IPS-15b (cell line): ENCODE data around the gene GJA1.
A peak's percentile ranks its signal among the peaks of the same experiment; 100 is the strongest.
"Not testable (repeated sequence)": the region's sequence is repeated elsewhere in the genome, so short reads cannot be mapped to it uniquely, and the experiment has no call there.

Experiments
- H3K27me3 ChIP-seq: one replicate; pipeline ENCODE4 v1.6.1; 2013; ENCODE audit warnings: low read length; ENCODE audit not compliant: control insufficient read depth, insufficient read depth
- H3K36me3 ChIP-seq: one replicate; pipeline ENCODE4 v1.6.1; 2013; ENCODE audit warnings: low read length; ENCODE audit not compliant: control insufficient read depth, insufficient read depth
- H3K4me1 ChIP-seq: one replicate; pipeline ENCODE4 v1.6.1; 2013; ENCODE audit warnings: mild to moderate bottlenecking, low read length; ENCODE audit not compliant: control insufficient read depth, insufficient read depth
- H3K4me3 ChIP-seq: one replicate; pipeline ENCODE4 v1.5.1; 2013; ENCODE audit warnings: low read depth, low read length
- H3K9ac ChIP-seq: one replicate; pipeline ENCODE4 v1.6.1; 2013; ENCODE audit warnings: low read depth, mild to moderate bottlenecking, low read length
- H3K9me3 ChIP-seq: one replicate; pipeline ENCODE4 v1.6.1; 2013; ENCODE audit warnings: mild to moderate bottlenecking, low read length; ENCODE audit not compliant: control insufficient read depth, insufficient read depth

The GJA1 gene

DNA sequence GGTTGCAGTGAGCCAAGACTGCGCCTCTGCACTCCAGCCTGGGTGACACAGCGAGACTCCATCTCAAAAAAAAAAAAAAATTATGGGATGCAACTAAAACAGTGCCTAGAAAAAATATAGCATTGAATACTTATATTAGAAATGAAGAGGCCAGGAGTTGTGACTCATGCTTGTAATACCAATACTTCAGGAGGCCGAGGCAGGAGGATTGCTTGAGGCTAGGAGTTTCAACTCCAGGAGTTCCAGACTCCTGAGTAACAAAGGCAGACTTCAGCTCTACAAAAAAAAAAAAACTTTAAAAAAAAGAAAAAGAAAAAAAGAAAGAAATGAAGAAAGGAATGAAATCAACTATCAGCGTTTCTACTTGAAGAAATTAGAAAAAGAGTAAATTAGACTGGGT lies 17.1 kb upstream of the GJA1 start:
- no peaks in the 10 kb centered on the region for H3K9me3 ChIP-seq
- no peak overlapping the region for H3K9ac ChIP-seq
- H3K36me3 ChIP-seq = no peaks in the 10 kb centered on the region
- H3K4me3 ChIP-seq = no peak overlapping the region
- H3K27me3 ChIP-seq = no peaks in the 10 kb centered on the region
- H3K4me1 ChIP-seq = no peaks in the 10 kb centered on the region

GRCh38 chr6:121426686-121427085 lies 8.8 kb upstream of the GJA1 start:
- Histone ChIP-seq H3K4me3 (no peak overlapping the region), H3K36me3 (no peaks in the 10 kb centered on the region), H3K4me1 (peaks cover 4% of the 10 kb centered on the region), H3K9ac (no peak overlapping the region), H3K9me3 (no peaks in the 10 kb centered on the region), H3K27me3 (no peaks in the 10 kb centered on the region)

DNA sequence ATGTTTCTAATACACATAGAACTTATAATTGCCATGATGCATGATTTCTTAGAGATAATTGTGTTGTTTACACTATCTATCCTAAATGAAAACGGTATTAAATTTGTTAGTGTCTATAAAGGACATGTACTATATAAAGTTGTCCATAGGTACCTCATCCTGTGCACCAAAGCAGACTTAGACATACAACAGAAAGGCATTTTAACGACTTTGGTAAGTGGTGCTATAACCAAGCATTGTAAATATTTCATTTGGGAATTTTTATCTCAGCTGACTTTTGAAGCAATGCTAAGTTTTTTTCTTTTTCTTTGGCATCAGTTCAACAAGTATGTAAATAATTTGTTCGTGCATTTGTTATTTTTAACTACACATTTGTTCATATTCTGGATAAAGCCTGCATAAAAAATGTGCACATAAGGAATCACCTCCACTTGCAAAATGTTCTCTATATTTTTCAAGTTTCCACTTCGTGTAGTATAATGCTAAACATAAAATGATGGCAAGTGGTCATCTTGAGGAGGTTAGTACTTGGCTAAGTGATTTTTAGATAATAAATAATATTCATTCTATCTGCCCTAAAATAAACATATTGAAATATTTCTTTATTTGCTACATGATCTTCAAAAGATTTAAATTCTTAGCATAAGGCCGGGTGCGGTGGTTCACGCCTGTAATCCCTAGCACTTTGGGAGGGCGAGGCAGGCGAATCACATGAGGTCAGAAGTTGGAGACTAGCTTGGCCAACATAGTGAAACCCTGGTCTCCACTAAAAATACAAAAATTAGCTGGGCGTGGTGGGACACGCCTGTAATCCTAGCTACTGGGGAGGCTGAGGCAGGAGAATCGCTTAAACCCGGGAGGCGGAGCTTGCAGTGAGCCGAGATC lies 6.3 kb upstream of the GJA1 start:
- Histone ChIP-seq H3K9me3 (no peaks in the 10 kb centered on the region), H3K27me3 (no peaks in the 10 kb centered on the region), H3K9ac (no peak overlapping the region), H3K4me1 (peaks cover 16% of the 10 kb centered on the region), H3K4me3 (no peak overlapping the region), H3K36me3 (no peaks in the 10 kb centered on the region)

GRCh38 chr6:121430514-121431460 lies 4.7 kb upstream of the GJA1 start:
- no peak overlapping the region for H3K9ac ChIP-seq
- no peaks in the 10 kb centered on the region for H3K36me3 ChIP-seq
- no peaks in the 10 kb centered on the region for H3K9me3 ChIP-seq
- peak overlapping the region; percentile 16 for H3K4me3 ChIP-seq
- peaks cover 22% of the 10 kb centered on the region for H3K4me1 ChIP-seq
- H3K27me3 ChIP-seq = no peaks in the 10 kb centered on the region

DNA sequence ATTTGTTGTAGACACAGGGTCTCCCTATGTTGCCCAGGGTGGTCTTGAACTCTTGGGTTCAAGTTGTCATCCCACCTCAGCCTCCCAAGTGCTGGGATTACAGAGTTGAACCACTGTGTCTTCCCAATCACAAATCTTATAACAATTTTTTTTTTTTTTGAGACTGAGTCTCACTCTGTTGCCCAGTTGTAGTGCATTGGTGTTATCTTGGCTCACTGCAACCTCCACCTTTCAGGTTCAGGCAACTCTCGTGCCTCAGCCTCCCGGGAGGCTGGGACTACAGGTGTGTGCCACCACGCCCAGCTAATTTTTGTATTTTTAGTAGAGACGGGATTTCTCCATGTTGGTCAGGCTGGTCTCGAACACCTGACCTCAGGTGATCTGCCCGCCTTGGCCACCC lies 3.7 kb upstream of the GJA1 start:
- H3K36me3 ChIP-seq, H3K9ac ChIP-seq, H3K27me3 ChIP-seq, H3K4me3 ChIP-seq, H3K9me3 ChIP-seq: not testable (repeated sequence)
- H3K4me1 ChIP-seq = peaks cover 22% of the 10 kb centered on the region

DNA sequence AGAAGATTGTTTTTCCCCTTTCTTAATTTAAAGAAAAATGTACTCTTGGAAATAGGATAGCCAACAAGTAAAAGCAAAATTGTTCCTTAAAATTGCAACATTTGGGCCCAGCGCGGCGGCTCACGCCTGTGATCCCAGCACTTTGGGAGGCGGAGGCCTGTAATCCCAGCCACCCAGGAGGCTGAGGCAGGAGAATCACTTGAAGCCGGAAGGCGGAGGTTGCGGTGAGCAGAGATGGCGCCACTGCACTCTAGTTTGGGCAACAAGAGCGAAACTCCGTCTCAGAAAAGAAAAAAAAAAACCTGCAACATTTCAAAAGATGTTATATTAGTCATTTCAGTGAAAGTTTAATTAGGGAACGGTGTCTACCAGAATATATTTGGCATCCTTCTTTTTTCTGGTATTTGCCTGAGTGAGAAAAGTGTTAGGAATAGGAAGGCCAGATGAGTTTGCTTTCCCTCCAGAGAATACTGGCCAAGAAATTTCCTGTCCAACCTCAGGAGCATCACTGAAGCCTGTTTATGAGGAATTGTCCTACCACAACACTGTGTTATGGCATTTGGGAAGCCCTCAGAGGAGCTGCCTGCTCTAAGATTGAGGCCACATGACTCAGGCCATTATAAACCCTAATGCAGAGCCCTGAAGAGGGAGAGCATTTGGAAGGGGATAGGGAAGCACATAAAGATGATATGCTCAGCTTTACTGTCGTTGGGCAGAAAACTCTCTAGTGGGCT lies 1.2 kb upstream of the GJA1 start:
- peaks cover 22% of the 10 kb centered on the region for H3K4me1 ChIP-seq
- no peaks in the 10 kb centered on the region for H3K27me3 ChIP-seq
- H3K9me3 ChIP-seq = no peaks in the 10 kb centered on the region
- H3K9ac ChIP-seq = peak overlapping the region; percentile 39
- H3K4me3 ChIP-seq = peak overlapping the region; percentile 87
- H3K36me3 ChIP-seq = no peaks in the 10 kb centered on the region

DNA sequence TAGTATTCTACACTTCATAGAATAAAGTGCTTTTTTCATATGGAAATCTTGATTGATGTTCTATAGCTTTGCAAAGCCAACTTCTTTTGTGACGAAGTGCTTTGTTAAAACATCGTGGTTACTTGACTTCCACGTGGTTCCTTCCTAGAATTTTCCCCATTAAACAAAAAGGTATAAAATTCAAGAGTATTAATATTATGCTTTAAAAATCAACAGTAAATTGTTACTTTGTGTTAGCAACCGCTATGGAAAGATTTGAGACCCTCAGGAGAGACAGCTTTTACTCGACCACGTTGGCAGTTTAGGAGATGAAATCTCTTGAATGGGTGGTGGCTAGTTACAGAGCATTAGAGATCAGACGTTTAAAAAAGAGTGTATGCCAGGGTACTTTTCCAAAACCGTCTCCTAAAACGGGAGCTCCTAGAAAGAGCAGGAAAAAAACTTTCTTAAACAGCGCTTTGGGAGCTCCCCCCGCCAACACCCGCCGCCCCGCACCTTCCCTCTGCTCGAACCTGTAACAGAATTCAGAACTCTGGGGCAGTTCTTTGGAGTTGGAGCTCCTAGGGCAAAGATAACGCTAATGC lies 920 bp downstream of the GJA1 start:
- Histone ChIP-seq H3K4me1 (peaks cover 22% of the 10 kb centered on the region), H3K27me3 (no peaks in the 10 kb centered on the region), H3K9ac (peak overlapping the region; percentile 99), H3K4me3 (peak overlapping the region; percentile 87), H3K36me3 (peaks cover 2% of the 10 kb centered on the region), H3K9me3 (no peaks in the 10 kb centered on the region)

GRCh38 chr6:121436960-121437850 lies 1.8 kb downstream of the GJA1 start:
- no peaks in the 10 kb centered on the region for H3K27me3 ChIP-seq
- H3K9ac ChIP-seq = peak overlapping the region; percentile 99
- no peaks in the 10 kb centered on the region for H3K9me3 ChIP-seq
- H3K36me3 ChIP-seq = peaks cover 4% of the 10 kb centered on the region
- peak overlapping the region; percentile 87 for H3K4me3 ChIP-seq
- peaks cover 19% of the 10 kb centered on the region for H3K4me1 ChIP-seq

DNA sequence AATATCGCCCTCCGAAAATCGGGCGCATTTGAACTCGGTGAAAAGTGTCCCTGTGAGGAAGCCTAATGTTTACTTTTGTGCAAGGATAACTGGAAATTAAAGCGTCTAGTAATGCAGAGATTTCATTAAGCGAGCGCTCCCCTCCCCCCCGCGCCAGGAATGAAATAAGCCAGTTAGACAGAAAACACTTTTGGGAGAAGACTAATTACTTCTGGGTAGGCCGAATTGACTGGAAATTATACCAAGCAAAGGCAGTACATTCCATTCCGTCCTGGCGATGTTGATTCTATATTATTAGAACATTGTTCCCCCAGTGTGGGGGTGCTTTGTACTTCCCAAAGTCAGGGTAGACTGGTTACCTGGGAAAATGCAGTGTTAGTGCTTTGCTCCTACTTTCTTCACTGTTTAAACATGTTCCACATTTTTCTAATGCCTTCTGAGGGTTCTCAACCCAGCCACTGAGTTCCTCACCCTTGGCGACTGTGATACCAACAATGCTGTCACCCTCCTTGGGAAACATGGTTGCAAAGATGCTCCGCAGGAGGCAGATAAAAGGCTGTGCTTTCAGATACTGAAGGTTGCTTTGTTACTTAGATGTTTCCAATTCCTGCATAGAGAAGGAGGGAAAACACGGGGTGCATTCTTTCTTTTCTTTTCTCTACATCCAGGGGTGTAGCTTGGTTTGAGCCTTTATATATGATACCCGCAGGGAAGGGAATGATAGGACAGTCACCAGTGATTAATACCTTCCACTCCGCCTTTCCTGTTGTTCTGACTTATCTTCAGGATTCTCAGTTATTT lies 2.6 kb downstream of the GJA1 start:
- Histone ChIP-seq H3K4me1 (peaks cover 16% of the 10 kb centered on the region), H3K9ac (peak overlapping the region; percentile 99), H3K36me3 (peaks cover 11% of the 10 kb centered on the region), H3K4me3 (peak overlapping the region; percentile 87), H3K9me3 (no peaks in the 10 kb centered on the region), H3K27me3 (no peaks in the 10 kb centered on the region)

DNA sequence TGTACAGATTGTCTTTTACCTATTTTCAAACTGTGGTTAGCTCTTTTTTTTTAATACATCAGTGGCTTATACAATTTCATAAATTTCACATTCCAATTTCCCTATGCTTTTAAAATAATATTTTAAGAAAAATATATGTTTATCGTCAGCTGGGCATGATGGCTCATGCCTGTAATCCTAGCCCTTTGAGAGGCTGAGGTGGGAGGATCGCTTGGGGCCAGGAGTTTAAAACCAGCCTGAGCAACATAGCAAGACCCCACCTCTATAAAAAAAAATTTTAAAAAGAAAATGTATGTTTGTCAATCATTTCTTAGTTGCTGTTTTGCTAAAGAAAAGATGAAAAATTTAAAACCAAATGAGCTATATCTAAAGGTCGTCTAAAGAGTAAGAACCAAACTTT lies 3.4 kb downstream of the GJA1 start:
- Histone ChIP-seq H3K9ac (no peak overlapping the region), H3K4me3 (peak overlapping the region; percentile 87), H3K4me1 (peaks cover 19% of the 10 kb centered on the region), H3K9me3 (no peaks in the 10 kb centered on the region), H3K27me3 (no peaks in the 10 kb centered on the region), H3K36me3 (peaks cover 11% of the 10 kb centered on the region)
